Activated CD4-positive, alpha-beta T cell treated with anti-CD3 and anti-CD28 coated beads for 36 hours (primary cell): Measurements from ENCODE around the gene NOTCH2. TPM values are rescaled to one million over a fixed set of nuclear protein-coding genes. Genes with fewer than 3 reads are reported as not detected.
"Not testable (repeated sequence)": the region's sequence is repeated elsewhere in the genome, so short reads cannot be mapped to it uniquely, and the experiment has no call there.

ENCODE experiments used
- ATAC-seq: fragments of 200-7000 bp; cut with Tn5 transposase; one replicate; pipeline ENCODE4 v1.10.0; 2021; ENCODE audit warnings: mild to moderate bottlenecking, moderate library complexity
- CTCF ChIA-PET: fragments of 350-600 bp; sonication (Branson Sonifier 250); formaldehyde crosslinking; loops from one replicate; lab custom pipeline; 2021; ENCODE audit warnings: antibody characterized with exemption; lab: Charles Lee
- POLR2A ChIA-PET: fragments of 350-600 bp; sonication (Branson Sonifier 250); formaldehyde crosslinking; loops from one replicate; lab custom pipeline; 2021; ENCODE audit warnings: antibody characterized with exemption, inconsistent platforms; lab: Charles Lee
- DNase-seq: peaks from one replicate; pipeline ENCODE4 v3.0.0-alpha.2; 2020
- H3K27ac Mint-ChIP-seq: one replicate; pipeline ENCODE4 v1.8.0; 2021; ENCODE audit warnings: mixed read lengths
- H3K27me3 Mint-ChIP-seq: one replicate; pipeline ENCODE4 v1.8.0; 2021; ENCODE audit warnings: mixed read lengths
- H3K36me3 Mint-ChIP-seq: one replicate; pipeline ENCODE4 v1.8.0; 2021; ENCODE audit warnings: low read depth, mixed read lengths
- H3K4me1 Mint-ChIP-seq: one replicate; pipeline ENCODE4 v1.8.0; 2021; ENCODE audit warnings: mixed read lengths
- H3K4me3 Mint-ChIP-seq: one replicate; pipeline ENCODE4 v1.8.0; 2021; ENCODE audit warnings: mild to moderate bottlenecking, moderate library complexity, mixed read lengths
- H3K9me3 Mint-ChIP-seq: one replicate; pipeline ENCODE4 v1.8.0; 2021; ENCODE audit warnings: low read depth, mixed read lengths
- intact Hi-C, 2 experiments: fragments of 100-400 bp; cut with DNase I in 1 of 2; cut with micrococcal nuclease in 1 of 2; formaldehyde crosslinking; loops; one replicate each; pipeline versions ENCODE4 v1.14.2 to v1.15.1; 2022 to 2024; cut with DNase I, micrococcal nuclease
- total RNA-seq, 2 experiments: library from RNA; stranded (reverse); gene quantifications; one replicate each; pipeline ENCODE4 v1.2.3, GENCODE V29; 2021

The NOTCH2 gene
- total RNA-seq, 2 experiments from 2014 or later, result 41.9 to 51.6 TPM

DNA sequence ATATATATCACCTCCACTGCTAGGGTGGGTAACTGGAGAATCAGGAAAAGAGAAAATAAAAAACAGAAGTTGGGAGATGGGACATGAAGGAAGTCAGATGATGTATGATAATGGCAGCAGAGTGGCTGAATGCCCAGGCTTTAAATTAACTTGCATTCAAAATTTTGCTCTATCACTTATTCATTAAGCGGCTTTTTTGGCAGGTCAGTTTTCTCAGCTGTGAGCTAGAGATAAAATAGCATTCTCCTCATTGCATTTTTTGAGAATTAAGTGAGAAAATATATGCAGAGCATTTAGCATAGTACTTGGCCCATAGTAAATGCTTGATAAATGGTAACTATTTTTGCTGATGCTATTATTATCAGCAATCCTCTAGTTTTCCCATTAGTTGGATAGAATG is 32.1 kb upstream of the NOTCH2 start:
- H3K4me1 Mint-ChIP-seq, result not testable (repeated sequence)

DNA sequence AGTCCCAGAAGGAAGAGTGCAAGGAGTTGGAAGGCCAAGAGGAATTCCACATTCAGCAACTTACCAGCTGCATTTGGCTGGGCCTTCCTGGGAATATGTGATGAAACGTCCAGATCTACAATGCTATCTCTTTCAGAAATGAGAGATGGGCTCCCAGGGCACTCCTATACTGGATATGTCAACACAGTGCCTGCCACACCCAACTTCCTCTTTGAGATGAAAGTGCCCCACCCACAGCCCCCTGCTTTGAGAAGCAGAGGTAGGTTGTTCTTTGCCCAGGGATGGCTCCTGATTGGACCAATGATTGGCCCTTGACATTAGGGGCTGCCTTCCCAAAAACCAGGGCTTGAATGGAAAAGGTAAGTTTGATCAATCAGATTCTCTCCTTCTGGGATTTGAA is 31.1 kb upstream of the NOTCH2 start:
- H3K4me3 Mint-ChIP-seq, H3K9me3 Mint-ChIP-seq, ATAC-seq, POLR2A ChIA-PET, DNase-seq, H3K27ac Mint-ChIP-seq, H3K36me3 Mint-ChIP-seq, H3K4me1 Mint-ChIP-seq, intact Hi-C loops, CTCF ChIA-PET, H3K27me3 Mint-ChIP-seq: not testable (repeated sequence)

More for the DNA sequence above, 32.1 kb upstream of the NOTCH2 start:
- intact Hi-C loops, H3K9me3 Mint-ChIP-seq, DNase-seq, ATAC-seq, POLR2A ChIA-PET, H3K27me3 Mint-ChIP-seq, H3K4me3 Mint-ChIP-seq, H3K27ac Mint-ChIP-seq, H3K36me3 Mint-ChIP-seq, CTCF ChIA-PET: not testable (repeated sequence)

DNA sequence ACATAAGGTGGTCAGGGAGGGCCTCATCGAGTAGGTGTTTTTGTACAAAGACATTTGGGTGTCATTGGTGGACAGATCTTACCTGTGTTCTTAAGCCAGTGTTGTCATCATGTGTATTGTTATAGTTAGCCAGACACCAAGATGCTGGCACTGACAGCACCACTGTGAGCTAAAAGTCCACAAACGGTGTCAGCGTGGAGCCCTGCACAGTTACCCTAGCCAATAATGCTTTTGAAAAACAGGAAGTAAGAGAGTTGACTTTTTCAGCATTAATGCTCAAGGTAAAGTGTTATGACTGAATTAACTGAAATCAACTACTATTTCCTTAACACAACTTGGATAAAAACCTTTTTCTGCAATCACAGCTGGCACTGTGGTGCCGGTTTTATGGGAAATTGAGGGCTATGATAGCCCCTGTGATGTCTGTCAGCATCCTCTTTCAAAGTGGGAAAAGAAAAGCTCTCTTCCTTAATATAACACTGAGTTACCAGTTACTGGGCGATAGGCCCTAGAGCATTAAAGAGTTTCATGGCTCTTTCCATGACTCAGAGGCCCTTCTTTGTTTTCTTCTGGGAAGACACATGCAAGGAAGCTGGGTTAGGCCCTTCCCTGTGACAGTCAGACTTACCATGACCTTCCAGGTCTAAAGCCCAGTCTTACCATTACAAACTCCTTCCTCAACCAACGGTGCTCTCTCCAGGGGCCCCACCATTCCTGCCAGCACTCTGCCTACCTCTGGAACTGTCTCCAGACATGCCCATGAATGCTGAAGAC is 29.7 kb upstream of the NOTCH2 start:
- DNase-seq, H3K36me3 Mint-ChIP-seq, POLR2A ChIA-PET, intact Hi-C loops, H3K9me3 Mint-ChIP-seq, H3K4me3 Mint-ChIP-seq, CTCF ChIA-PET, H3K27ac Mint-ChIP-seq, H3K27me3 Mint-ChIP-seq, H3K4me1 Mint-ChIP-seq: not testable (repeated sequence)
- ATAC-seq, result peak; percentile 47

DNA sequence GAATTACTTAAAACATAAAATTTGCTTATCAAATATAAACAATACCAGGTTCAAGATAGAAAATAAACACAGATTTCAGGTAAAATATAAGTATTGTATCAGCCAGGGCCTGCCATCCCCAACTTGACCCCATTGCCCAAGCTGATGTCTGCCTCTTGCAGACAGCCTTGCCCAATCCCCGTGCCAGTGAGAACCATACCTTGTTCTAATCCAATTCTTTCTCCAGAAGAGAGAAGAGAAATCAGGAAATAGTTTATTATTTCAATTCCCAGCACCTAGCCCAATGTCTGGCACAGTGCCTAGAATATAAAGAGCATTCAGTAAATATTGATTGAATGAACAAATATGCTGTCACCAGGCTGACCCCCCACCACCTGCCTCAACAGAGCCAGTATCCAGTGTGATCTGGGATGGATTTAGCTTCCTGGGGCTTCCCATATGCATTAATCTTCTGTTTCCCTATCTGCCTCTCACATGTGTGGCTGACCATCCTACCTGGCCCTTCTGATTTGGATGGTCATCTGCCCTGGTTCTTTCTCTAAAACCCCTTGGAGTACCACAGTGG is 27.6 kb upstream of the NOTCH2 start:
- ATAC-seq, H3K27ac Mint-ChIP-seq, H3K27me3 Mint-ChIP-seq, CTCF ChIA-PET, DNase-seq, H3K36me3 Mint-ChIP-seq, H3K4me1 Mint-ChIP-seq, POLR2A ChIA-PET, H3K9me3 Mint-ChIP-seq, H3K4me3 Mint-ChIP-seq, intact Hi-C loops: not testable (repeated sequence)

DNA sequence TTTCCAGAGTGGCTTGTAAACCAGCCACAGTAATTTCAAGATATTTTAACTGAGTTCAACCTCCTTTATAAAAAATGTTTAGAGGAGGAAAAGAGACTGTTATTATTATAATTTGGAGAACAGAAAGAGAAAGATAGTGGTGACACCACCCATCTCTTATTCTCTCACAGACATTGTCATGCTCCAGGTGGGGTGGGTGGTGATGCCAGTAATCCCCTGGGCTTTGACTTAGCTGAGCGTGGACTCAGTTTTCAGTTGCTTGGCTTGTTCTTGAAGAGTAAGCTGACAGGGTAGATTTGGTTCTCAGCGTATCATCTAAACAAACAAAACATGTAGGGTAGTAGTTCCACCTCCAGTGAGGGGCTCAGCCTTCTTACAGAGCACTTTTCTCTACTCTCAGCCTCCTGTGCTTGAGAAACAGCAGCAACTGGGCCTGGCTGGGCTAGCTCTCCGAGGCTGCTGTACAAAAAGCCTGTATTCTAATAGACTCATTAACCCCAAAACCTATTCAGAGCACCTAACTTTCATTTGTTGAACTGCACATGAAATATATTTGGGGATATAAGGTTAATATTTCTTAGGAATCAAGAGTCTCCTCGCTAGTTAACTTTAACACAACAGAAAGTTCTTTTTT is 24.2 kb upstream of the NOTCH2 start:
- DNase-seq, H3K4me3 Mint-ChIP-seq, intact Hi-C loops, H3K36me3 Mint-ChIP-seq, ATAC-seq, H3K27ac Mint-ChIP-seq, H3K9me3 Mint-ChIP-seq, H3K27me3 Mint-ChIP-seq, CTCF ChIA-PET, H3K4me1 Mint-ChIP-seq, POLR2A ChIA-PET: not testable (repeated sequence)

DNA sequence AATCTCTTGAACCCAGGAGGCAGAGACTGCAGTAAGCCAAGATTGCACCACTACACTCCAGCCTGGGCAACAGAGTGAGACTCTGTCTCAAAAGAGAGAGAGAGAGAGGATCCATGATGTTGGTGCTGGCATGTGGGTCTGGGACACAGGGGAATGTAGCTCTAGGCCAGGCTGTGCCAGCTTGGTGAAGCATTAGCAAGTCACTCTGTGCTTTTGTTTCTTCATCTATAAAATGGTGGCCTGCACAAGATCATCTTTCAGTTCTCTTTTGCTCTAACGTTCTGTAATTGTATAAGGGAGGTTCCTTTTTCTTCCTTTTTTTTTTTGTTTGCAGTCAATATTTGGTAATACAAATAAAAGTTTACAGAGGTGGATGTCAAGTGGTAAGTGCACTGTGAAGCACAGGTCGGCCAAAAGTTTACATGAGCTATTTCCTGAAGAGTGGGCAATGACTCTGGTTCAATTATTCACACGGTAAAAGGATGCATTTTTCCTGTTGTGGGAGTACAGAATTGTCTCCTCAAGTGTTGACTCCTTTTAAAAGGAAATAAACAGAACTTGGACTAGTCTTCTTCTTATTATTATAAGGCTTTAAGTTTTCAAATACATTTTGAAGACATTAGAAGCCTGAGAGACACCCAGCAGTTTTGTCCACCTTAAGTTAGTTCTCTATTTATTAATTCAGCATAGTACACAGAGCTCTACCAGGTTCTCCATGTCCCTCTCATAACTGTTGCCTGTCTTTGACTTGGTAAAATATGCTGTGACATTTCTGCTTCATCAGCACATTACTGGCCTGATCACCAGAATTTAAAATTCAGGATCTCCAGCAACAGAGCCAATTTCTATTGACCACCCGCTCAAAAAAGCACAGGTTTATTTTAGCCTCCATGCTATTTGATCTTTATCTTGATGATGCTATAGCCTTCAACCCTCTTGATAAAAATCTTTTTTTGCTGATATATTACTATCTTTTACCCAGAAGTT is 23.1 kb upstream of the NOTCH2 start:
- CTCF ChIA-PET, DNase-seq, H3K27ac Mint-ChIP-seq, H3K4me1 Mint-ChIP-seq, H3K36me3 Mint-ChIP-seq, POLR2A ChIA-PET, H3K4me3 Mint-ChIP-seq, ATAC-seq, H3K27me3 Mint-ChIP-seq, H3K9me3 Mint-ChIP-seq, intact Hi-C loops: not testable (repeated sequence)

DNA sequence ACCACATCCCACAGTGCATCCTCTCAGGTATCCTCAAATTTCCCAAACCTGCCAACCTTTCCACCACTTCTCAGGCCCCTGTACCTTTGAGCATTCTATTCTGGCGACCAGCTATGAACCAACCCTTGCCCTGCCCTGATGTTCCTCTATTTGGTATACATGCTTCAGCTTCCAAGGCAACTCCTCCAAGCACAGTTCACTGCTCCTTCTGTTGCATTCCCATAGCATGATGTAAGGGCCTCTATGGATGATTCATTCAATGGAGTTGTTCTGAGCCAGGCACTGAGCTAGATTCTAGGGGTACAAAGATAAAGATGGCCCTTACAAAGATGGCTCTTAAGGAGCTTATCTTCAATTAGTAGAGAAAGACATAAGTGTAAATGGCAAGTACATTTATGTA is 21.4 kb upstream of the NOTCH2 start:
- not testable (repeated sequence) for H3K36me3 Mint-ChIP-seq, H3K4me1 Mint-ChIP-seq, H3K9me3 Mint-ChIP-seq

DNA sequence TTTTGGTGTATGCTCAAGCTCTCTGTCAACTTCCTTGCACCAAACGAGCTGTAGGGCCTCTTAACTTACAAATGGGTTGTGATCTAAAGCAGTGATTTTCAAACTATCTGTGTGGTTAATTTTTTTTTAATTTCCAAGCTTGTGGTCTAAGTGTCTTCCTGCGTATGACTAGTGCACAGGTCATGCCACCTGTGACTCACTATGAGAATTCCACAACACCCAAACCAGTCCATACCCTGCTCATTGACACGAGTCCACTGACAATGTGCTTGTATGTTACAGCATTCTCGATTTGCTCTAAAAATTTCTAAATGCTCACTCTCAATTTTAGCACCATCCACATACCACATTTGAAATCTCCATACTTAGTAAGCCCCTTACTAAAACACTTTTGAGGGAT is 18.5 kb upstream of the NOTCH2 start:
- DNase-seq, result peak; percentile 55
- H3K27ac Mint-ChIP-seq, H3K9me3 Mint-ChIP-seq, intact Hi-C loops, H3K4me3 Mint-ChIP-seq, H3K4me1 Mint-ChIP-seq, H3K36me3 Mint-ChIP-seq, CTCF ChIA-PET, H3K27me3 Mint-ChIP-seq: not testable (repeated sequence)
- ATAC-seq, result peak; percentile 100
- POLR2A ChIA-PET, result interaction anchor here (0.6 kb wide), 1 partner anchor 88 kb away, joined by 3 read pairs; the partner anchor contains the start of gene SEC22B

More for the DNA sequence above, 21.4 kb upstream of the NOTCH2 start:
- DNase-seq, ATAC-seq, H3K4me3 Mint-ChIP-seq, POLR2A ChIA-PET, H3K27ac Mint-ChIP-seq, H3K27me3 Mint-ChIP-seq, CTCF ChIA-PET, intact Hi-C loops: not testable (repeated sequence)

DNA sequence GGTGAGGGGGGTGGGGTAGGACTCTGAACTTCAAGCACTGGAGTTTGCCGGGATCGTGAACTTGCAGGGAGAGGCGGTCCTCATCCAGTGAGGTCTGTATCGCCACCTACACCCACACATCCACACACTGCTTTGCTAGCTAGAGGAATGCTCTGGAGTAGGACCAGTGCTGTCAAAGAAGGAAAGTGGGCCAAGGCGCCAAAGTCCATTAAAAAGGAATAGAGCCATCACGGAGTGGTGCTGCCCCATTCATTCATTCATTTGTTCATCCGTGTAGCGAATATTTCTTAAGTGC is 405 bp upstream of the NOTCH2 start:
- H3K36me3 Mint-ChIP-seq, H3K4me1 Mint-ChIP-seq, DNase-seq, intact Hi-C loops, H3K9me3 Mint-ChIP-seq, H3K27ac Mint-ChIP-seq, H3K27me3 Mint-ChIP-seq, CTCF ChIA-PET, ATAC-seq, POLR2A ChIA-PET, H3K4me3 Mint-ChIP-seq: not testable (repeated sequence)

DNA sequence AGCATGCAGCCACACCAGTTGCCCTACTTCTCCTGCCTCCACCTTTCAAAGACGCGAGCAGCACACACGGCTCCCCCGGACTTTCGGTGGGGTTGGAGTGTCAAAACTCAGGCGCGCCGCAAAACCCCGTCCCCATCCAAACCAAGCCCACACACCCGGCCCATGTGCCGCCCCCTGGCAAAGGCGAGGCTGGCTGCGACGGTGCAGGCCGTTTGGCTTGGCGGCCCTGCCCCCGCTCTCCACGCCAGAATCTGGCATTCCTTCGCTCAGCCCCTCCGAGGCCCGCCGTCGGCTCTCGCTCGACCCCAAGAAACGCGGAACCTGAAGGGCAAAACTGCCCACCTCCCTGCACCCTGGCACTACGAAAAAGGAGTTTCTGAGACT is 787 bp downstream of the NOTCH2 start:
- ATAC-seq, H3K36me3 Mint-ChIP-seq, intact Hi-C loops, H3K27ac Mint-ChIP-seq, POLR2A ChIA-PET, H3K27me3 Mint-ChIP-seq, H3K9me3 Mint-ChIP-seq, CTCF ChIA-PET, H3K4me1 Mint-ChIP-seq: not testable (repeated sequence)
- peak; percentile 55 for DNase-seq
- H3K4me3 Mint-ChIP-seq, result peak overlapping the region; percentile 66

DNA sequence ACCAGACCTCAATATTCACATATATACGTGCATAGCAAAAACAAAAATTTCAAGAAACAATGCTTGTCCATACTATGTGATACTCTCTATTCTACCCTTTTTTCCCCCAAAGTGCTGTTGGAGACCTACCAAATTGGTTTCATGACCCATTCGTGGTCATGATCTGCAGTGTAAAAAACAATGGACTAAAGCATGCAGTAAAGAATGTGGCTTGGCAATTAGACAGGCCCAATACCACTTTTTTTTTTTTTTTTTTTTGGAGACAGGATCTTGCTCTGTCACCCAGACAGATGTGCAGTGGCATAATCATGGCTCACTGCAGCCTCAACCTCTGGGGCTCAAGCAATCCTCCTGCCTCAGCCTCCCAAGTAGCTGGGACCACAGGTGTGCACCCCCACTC is 21.3 kb downstream of the NOTCH2 start:
- H3K4me1 Mint-ChIP-seq, CTCF ChIA-PET, intact Hi-C loops, H3K27me3 Mint-ChIP-seq, H3K36me3 Mint-ChIP-seq, ATAC-seq, H3K9me3 Mint-ChIP-seq, POLR2A ChIA-PET, H3K27ac Mint-ChIP-seq, H3K4me3 Mint-ChIP-seq, DNase-seq: not testable (repeated sequence)
